Measurements from ENCODE around the gene SMYD1.

The SMYD1 gene

GRCh38 chr2:88027697-88028389 is 39.8 kb upstream of the SMYD1 start:
- Histone ChIP-seq H3K27ac (no peak overlapping the region), H3K36me3 (replicated peaks) (peaks cover 22% of the 10 kb centered on the region), H3K4me3 (ENCODE audit: low read depth, low read length) (no peak overlapping the region), H3K27me3 (replicated peaks) (no peaks in the 10 kb centered on the region)
- in situ Hi-C loops (cut with HindIII; ENCODE audit: low pct_ligation_motif_present, low sequenced_read_pairs) = no loop called here
- DNase-seq = no peak
- TF ChIP-seq CTCF (IDR thresholded peaks at IDR 0.05; ENCODE audit: low read depth, low read length, missing control alignments) = no peak

- no peak for TF ChIP-seq CTCF (IDR thresholded peaks at IDR 0.05; ENCODE audit: low read depth, low read length, missing control alignments)
- Histone ChIP-seq H3K4me3 (ENCODE audit: low read depth, low read length) (no peak overlapping the region), H3K27ac (no peak overlapping the region), H3K27me3 (replicated peaks) (no peaks in the 10 kb centered on the region), H3K36me3 (replicated peaks) (peaks cover 27% of the 10 kb centered on the region)
- in situ Hi-C loops (cut with HindIII; ENCODE audit: low pct_ligation_motif_present, low sequenced_read_pairs) = no loop called here
- no peak for DNase-seq
Measured at GRCh38 chr2:88028931-88029330, 38.7 kb upstream of the SMYD1 start.

- Histone ChIP-seq H3K4me3 (ENCODE audit: low read depth, low read length) (no peak overlapping the region), H3K27me3 (replicated peaks) (no peaks in the 10 kb centered on the region), H3K27ac (no peak overlapping the region), H3K36me3 (replicated peaks) (peaks cover 29% of the 10 kb centered on the region)
- in situ Hi-C loops (cut with HindIII; ENCODE audit: low pct_ligation_motif_present, low sequenced_read_pairs) = no loop called here
- TF ChIP-seq CTCF (IDR thresholded peaks at IDR 0.05; ENCODE audit: low read depth, low read length, missing control alignments) = no peak
- DNase-seq = no peak
Measured at GRCh38 chr2:88032070-88032702, 35.4 kb upstream of the SMYD1 start.

GRCh38 chr2:88036182-88036581 is 31.4 kb upstream of the SMYD1 start:
- no peak for TF ChIP-seq CTCF (IDR thresholded peaks at IDR 0.05; ENCODE audit: low read depth, low read length, missing control alignments)
- H3K36me3 ChIP-seq (replicated peaks) = peaks cover 15% of the 10 kb centered on the region
- in situ Hi-C loops (cut with HindIII; ENCODE audit: low pct_ligation_motif_present, low sequenced_read_pairs) = no loop called here
- H3K27ac ChIP-seq = no peak overlapping the region
- no peaks in the 10 kb centered on the region for H3K27me3 ChIP-seq (replicated peaks)
- no peak for DNase-seq
- H3K4me3 ChIP-seq (ENCODE audit: low read depth, low read length) = no peak overlapping the region

GRCh38 chr2:88036606-88037005 is 31.0 kb upstream of the SMYD1 start:
- DNase-seq = no peak
- TF ChIP-seq CTCF (IDR thresholded peaks at IDR 0.05; ENCODE audit: low read depth, low read length, missing control alignments) = no peak
- Histone ChIP-seq H3K36me3 (replicated peaks) (peaks cover 14% of the 10 kb centered on the region), H3K27me3 (replicated peaks) (no peaks in the 10 kb centered on the region), H3K4me3 (ENCODE audit: low read depth, low read length) (no peak overlapping the region), H3K27ac (no peak overlapping the region)
- in situ Hi-C loops (cut with HindIII; ENCODE audit: low pct_ligation_motif_present, low sequenced_read_pairs) = no loop called here
